DND-41 (cell line): Measurements from ENCODE around the gene STXBP4.

Experiments
- ATAC-seq: fragments of 200-7000 bp; cut with Tn5 transposase; 3 replicates; pipeline ENCODE4 v1.9.1; 2021; ENCODE audit warnings: low read depth; ENCODE audit not compliant: insufficient read depth
- DNase-seq: peaks from one replicate; pipeline ENCODE4 v3.0.0-alpha.2; 2020
- H2AFZ ChIP-seq: 2 replicates; pipeline ENCODE4 v1.6.0; 2012; ENCODE audit warnings: low read depth, low read length
- H3K27ac ChIP-seq: 2 replicates; pipeline ENCODE4 v1.5.1; 2012; ENCODE audit warnings: low read length, inconsistent platforms
- H3K27me3 ChIP-seq: fragments of 200-600 bp; sonication (generic); 2 replicates; pipeline ENCODE4 v1.6.0; 2012; ENCODE audit warnings: low read length, mild to moderate bottlenecking, inconsistent platforms; ENCODE audit not compliant: insufficient read depth, poor library complexity
- H3K36me3 ChIP-seq: 2 replicates; pipeline ENCODE4 v1.5.1; 2012; ENCODE audit warnings: low read length, inconsistent platforms; ENCODE audit not compliant: insufficient read depth
- H3K4me1 ChIP-seq: 2 replicates; pipeline ENCODE4 v1.5.1; 2012; ENCODE audit warnings: mild to moderate bottlenecking, low read length; ENCODE audit not compliant: insufficient read depth
- H3K4me2 ChIP-seq: 2 replicates; pipeline ENCODE4 v1.6.0; 2012; ENCODE audit warnings: mild to moderate bottlenecking, moderate library complexity, low read length, inconsistent platforms; ENCODE audit not compliant: insufficient read depth
- H3K4me3 ChIP-seq, 2 experiments: fragments of 200-600 bp in 1 of 2; shearing (Covaris generic) in 1 of 2; 2 replicates each; pipeline ENCODE4 v1.5.1; 2012 to 2016; ENCODE audit warnings: inconsistent platforms in 2 of 2, low read length in 2 of 2, mild to moderate bottlenecking in 2 of 2, low read depth in 1 of 2, moderate library complexity in 1 of 2
- H3K79me2 ChIP-seq: 2 replicates; pipeline ENCODE4 v1.6.0; 2012; ENCODE audit warnings: low read length, inconsistent platforms; ENCODE audit not compliant: insufficient read depth
- H3K9ac ChIP-seq: 2 replicates; pipeline ENCODE4 v1.6.0; 2012; ENCODE audit warnings: low read depth, mild to moderate bottlenecking, inconsistent platforms, low read length, moderate library complexity
- H3K9me3 ChIP-seq: 2 replicates; pipeline ENCODE4 v1.5.1; 2012; ENCODE audit warnings: low read length, moderate library complexity, mild to moderate bottlenecking, inconsistent platforms; ENCODE audit not compliant: insufficient read depth, severe bottlenecking
- H4K20me1 ChIP-seq: 2 replicates; pipeline ENCODE4 v1.6.0; 2012; ENCODE audit warnings: low read length; ENCODE audit not compliant: insufficient read depth
- CTCF ChIP-seq: IDR thresholded peaks from 2 replicates; pipeline ENCODE4 v1.5.1; 2012; ENCODE audit warnings: borderline replicate concordance, low read length, moderate library complexity, mild to moderate bottlenecking; ENCODE audit not compliant: poor library complexity, severe bottlenecking; ENCODE audit errors: extremely low read depth
- EZH2 ChIP-seq: IDR thresholded peaks from 3 replicates; pipeline ENCODE4 v1.6.1; 2012; ENCODE audit warnings: borderline replicate concordance, low read depth, mild to moderate bottlenecking, moderate library complexity, low read length, inconsistent platforms; ENCODE audit not compliant: severe bottlenecking

The STXBP4 gene

DNA sequence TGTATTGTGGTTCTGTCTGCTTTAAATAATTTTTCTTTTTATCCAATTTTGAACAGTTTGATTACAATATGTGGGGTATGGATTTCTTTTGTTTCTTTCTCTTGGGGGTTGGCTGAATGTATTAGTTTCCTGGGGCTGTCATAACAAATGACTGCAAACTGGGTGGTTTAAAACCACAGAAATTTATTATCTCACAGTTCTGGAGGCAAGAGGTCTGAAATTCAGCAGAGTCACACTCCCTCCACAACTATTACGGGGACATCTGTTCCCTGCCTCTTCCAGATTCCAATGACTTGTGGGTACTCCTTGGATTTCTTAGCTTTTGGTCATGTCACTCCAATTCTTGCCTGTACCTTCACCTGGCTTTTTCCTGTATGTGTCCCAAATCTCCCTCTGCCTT, 23.8 kb upstream of the STXBP4 start:
- Histone ChIP-seq H3K9ac (no peak overlapping the region), H3K27ac (no peak overlapping the region), H3K9me3 (no peaks in the 10 kb centered on the region), H2AFZ (no peak overlapping the region), H3K4me3 (no peak overlapping the region), H3K27me3 (no peaks in the 10 kb centered on the region), H4K20me1 (no peaks in the 10 kb centered on the region), H3K4me2 (no peak overlapping the region), H3K79me2 (no peaks in the 10 kb centered on the region), H3K4me1 (no peaks in the 10 kb centered on the region), H3K36me3 (no peaks in the 10 kb centered on the region)
- TF ChIP-seq EZH2 (no peak), CTCF (no peak)
- no peak for DNase-seq
- ATAC-seq: no peak

DNA sequence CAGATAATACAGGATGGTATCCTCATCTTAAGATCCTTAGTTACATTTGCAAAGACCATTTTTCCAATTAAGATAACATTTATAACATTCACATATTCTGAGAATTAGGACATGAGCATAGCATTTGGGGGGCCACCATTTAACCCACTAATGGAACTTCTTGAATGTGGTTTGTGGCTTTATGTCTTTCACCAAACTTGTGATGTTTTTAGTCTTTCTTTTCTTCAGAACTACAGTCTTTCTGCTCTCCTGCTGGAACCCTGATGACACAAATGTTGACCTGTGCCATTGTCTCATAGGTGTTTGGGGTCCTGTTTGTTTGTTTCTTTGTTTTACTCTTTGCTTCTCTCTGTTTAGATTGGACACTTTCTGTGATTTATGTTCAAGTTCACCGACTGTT, 23.3 kb upstream of the STXBP4 start:
- Histone ChIP-seq H3K4me3 (no peak overlapping the region), H3K9ac (no peak overlapping the region), H3K4me1 (no peaks in the 10 kb centered on the region), H3K79me2 (no peaks in the 10 kb centered on the region), H3K36me3 (no peaks in the 10 kb centered on the region), H3K27me3 (no peaks in the 10 kb centered on the region), H3K4me2 (no peak overlapping the region), H2AFZ (no peak overlapping the region), H4K20me1 (no peaks in the 10 kb centered on the region), H3K27ac (no peak overlapping the region), H3K9me3 (no peaks in the 10 kb centered on the region)
- ATAC-seq: no peak
- DNase-seq: no peak
- TF ChIP-seq EZH2 (no peak), CTCF (no peak)

GRCh38 chr17:54945671-54946070, 22.9 kb upstream of the STXBP4 start:
- ATAC-seq: no peak
- H3K27ac ChIP-seq: no peak overlapping the region
- H4K20me1 ChIP-seq: no peaks in the 10 kb centered on the region
- no peaks in the 10 kb centered on the region for H3K4me1 ChIP-seq
- H3K27me3 ChIP-seq: no peaks in the 10 kb centered on the region
- no peak overlapping the region for H3K9ac ChIP-seq
- H3K36me3 ChIP-seq: no peaks in the 10 kb centered on the region
- no peak overlapping the region for H3K4me2 ChIP-seq
- no peak overlapping the region for H3K4me3 ChIP-seq
- no peak overlapping the region for H2AFZ ChIP-seq
- no peaks in the 10 kb centered on the region for H3K9me3 ChIP-seq
- no peaks in the 10 kb centered on the region for H3K79me2 ChIP-seq
- TF ChIP-seq CTCF (no peak), EZH2 (no peak)
- no peak for DNase-seq

DNA sequence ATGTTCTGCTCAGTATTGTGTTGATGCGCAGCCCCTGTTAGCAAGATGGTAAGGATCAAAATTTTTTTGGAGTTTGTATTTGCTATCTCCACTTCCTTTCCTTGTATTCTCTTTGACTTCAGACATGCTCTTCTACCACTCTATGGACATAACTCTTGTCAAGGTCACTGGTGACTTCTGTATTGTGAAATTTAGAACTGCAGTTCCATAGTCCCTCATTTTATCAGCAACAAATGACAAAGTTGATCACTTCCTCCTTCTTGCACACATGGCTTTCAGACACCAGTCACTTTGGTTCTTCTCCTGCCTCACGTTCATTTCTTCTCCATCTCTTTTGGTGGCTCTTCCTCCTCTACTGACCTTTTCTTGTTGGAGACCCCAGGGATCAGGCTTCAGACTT, 21.2 kb upstream of the STXBP4 start:
- no peaks in the 10 kb centered on the region for H3K4me1 ChIP-seq
- no peak for ATAC-seq
- TF ChIP-seq EZH2 (no peak), CTCF (no peak)
- H3K4me2 ChIP-seq: no peak overlapping the region
- no peaks in the 10 kb centered on the region for H3K36me3 ChIP-seq
- no peaks in the 10 kb centered on the region for H4K20me1 ChIP-seq
- DNase-seq: no peak
- H2AFZ ChIP-seq: no peak overlapping the region
- no peak overlapping the region for H3K9ac ChIP-seq
- H3K27me3 ChIP-seq: no peaks in the 10 kb centered on the region
- H3K79me2 ChIP-seq: no peaks in the 10 kb centered on the region
- H3K9me3 ChIP-seq: no peaks in the 10 kb centered on the region
- H3K27ac ChIP-seq: no peak overlapping the region
- no peak overlapping the region for H3K4me3 ChIP-seq
